ENCODE measurements around the gene NELFCD. TPM values are rescaled to one million over a fixed set of nuclear protein-coding genes. Genes with fewer than 3 reads are reported as not detected.
"Not testable (repeated sequence)": the region's sequence is repeated elsewhere in the genome, so short reads cannot be mapped to it uniquely, and the experiment has no call there.

Gene NELFCD
- 71.7 and 76.5 TPM in 2 replicates for total RNA-seq

- DNase-seq (ENCODE audit: low read depth, low spot score): peak; percentile 13
These were observed at the start of gene NELFCD for GRCh38 chr20:58980711-58981627. NELFCD (plus strand) TSS chr20:58981256; CDS start chr20:58981310, 54 bp downstream.

DNA sequence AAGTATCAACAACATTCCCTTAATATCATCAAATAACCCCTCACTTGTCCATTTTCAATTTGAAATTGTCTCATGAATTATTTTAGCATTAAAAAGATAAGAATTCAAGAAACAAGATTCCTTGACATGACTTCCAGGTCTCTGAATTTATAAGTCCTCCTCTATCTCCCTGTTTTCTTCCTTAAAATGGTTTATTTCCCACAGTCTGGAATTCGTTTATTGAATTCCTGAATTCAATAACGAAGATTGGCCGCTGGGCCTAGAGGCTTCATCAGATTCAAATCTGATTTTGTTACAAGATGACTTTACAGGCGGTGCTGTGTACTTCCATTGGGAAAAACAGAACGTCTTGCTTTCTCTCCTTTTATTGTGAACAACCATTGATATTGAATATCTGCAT is 48.9 kb upstream of the NELFCD start:
- no peak for DNase-seq (ENCODE audit: low read depth, low spot score)

DNA sequence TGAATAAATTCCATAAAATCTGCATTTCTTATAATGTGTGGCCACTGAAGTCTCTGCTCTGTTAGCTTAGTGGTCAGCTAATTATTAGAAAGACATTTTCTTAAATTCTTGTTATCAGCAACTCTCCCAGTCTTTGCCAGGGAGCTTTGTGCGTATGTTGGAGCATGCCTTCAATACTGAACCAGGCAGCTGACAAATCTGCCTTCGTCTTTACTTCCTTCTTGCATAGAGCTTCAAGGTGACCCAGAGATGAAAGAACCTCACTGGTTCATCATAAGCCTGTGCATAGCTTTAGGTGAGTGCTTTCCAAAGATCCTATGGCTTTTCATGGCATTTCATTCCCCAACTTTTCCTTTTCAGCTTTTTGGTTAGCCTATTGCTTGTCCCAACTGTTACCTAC is 43.0 kb upstream of the NELFCD start:
- no peak for DNase-seq (ENCODE audit: low read depth, low spot score)

GRCh38 chr20:58938541-58938940 is 42.5 kb upstream of the NELFCD start:
- DNase-seq (ENCODE audit: low read depth, low spot score): no peak

DNA sequence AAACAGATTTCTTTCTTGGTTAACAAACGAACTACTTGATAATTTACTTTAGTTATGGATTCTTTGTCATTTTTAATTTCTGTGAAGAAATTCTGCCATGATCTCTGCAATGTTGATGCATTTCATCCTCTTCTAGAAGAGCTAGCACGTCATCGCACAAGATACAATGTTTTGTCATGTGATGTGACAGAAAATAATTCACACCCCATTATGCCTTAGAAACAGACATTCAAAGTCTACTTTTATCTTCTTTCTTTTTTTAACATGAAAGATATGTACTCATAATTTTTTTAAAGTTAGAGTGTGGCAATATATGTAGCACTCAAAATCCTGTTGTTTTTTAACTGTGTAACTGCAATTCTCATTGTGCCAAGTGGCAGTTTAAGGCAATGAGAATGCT is 39.6 kb upstream of the NELFCD start:
- DNase-seq (ENCODE audit: low read depth, low spot score): no peak

DNA sequence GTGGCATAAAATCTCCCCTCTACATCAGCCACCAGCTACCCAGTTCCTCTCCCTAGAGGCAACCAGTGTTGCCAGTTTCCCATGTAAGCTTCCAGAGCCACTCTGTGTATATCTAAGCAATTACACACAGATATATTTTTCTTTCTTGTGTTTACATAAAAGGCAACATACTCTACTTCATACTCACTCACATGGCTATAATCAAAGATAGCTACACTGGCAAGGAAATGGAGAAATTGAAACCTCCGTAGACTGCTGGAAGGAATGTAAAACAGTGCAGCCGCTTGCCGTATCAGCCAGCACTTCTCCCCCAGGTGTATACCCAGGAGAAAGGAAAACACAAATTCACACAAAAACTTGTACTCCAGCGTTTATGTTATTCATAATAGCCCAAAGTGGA is 38.5 kb upstream of the NELFCD start:
- no peak for DNase-seq (ENCODE audit: low read depth, low spot score)

DNA sequence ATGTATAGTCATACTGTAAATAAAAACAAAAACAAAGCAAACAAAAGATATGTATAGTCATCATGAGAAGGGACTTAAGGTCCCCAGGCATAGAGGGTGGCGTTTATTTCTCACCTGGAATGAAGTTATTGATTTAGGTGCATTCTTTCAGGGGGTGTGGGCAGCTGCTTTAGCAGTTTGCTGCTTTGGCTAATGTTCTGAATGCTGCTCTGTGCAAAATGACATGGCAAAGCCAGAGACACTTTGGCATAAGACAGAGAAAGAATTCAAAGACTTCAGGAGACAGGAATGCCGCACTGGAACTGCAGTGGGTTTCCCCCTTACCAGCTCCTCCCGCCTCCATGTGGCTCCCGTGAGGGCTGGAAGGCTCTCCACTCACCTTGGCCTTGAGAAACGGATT is 36.4 kb upstream of the NELFCD start:
- DNase-seq (ENCODE audit: low read depth, low spot score): no peak

DNA sequence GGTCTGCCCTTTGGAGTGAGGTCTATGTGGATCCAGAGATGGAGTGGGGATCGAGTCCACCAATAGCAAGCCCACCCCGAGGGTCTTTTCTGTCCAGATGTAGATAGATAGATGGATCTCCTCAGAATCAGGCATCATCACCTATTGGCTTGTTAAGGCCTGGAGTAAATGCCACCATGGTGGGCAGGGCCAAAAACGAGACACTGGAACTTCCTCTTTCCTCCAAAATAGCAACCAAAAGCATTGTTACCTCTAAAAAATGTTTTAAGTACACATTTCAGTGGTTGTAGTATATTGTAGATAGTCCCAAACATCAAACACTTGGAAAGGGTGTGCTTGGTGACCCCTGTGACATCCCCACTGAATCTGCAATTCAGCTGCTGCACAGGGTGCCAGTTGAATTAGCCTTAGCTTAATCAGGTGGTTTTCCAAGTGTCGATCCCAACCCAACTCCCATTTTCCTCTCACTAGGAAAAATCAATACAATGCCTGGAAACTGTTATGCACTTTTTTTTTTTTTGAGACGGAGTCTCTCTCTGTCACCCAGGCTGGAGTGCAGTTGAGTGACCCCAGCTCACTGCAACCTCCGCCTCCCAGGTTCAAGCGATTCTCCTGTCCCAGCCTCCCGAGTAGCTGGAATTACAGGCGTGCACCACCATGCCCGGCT is 35.0 kb upstream of the NELFCD start:
- no peak for DNase-seq (ENCODE audit: low read depth, low spot score)

GRCh38 chr20:58947797-58948388 is 33.2 kb upstream of the NELFCD start:
- DNase-seq (ENCODE audit: low read depth, low spot score): not testable (repeated sequence)

GRCh38 chr20:58950603-58951002 is 30.5 kb upstream of the NELFCD start:
- DNase-seq (ENCODE audit: low read depth, low spot score): no peak

DNA sequence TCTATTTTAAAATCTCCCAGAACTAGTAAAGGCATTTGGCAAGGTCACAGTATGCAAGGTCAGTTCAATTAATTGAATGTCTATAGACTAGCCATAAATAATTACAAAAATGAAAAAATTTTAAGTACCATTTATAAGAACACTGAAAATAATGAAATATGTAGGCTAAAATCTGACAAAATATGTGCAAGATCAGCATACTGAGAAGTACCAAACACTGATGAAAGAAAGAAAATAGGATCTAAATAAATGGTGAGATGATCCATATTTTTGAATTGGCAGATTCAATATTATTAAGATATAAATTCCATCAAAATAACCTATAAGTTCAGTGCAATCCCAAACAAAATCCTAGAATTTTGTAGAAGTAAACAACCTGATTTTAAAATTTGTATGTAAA is 28.0 kb upstream of the NELFCD start:
- DNase-seq (ENCODE audit: low read depth, low spot score): no peak

DNA sequence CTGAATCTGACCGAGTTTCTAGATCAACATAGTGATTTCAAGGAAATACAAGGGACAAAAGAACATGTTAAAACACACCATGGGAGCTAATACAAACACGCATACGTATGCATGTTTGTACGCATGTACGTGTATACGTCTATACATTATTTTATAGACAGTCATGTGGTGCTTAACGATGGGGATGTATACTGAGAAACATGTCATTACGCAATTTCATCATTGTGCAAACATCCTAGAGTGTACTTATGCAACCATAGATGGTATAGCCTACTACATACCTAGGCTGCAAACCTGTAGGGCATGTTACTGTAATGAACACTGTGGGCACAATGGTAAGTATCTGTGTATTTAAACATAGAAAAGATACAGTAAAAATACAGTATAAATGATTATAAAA is 25.0 kb upstream of the NELFCD start:
- no peak for DNase-seq (ENCODE audit: low read depth, low spot score)

DNA sequence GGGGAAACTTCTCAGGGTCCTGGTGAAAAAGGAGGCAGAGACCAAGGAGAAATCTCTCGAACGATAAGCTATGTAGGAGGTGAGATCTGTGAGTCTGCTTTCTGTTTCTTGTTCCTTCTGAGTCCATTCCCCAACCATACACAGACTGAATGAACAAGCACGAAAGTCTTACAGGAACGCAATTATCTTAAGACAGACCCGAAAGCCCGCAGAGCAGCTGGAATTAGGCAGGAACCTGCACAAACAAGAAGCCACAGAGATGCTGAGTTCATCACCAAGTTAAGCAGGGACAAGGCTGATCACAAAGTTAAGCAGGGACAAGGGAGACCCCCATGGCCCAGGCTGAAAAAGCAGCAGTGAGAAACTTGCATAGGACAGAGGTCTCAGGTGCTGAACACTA is 21.4 kb upstream of the NELFCD start:
- no peak for DNase-seq (ENCODE audit: low read depth, low spot score)

- DNase-seq (ENCODE audit: low read depth, low spot score): no peak
These were observed 17.9 kb upstream of the NELFCD start for GRCh38 chr20:58963060-58963584.

- DNase-seq (ENCODE audit: low read depth, low spot score): not testable (repeated sequence)
These were observed 17.1 kb upstream of the NELFCD start for GRCh38 chr20:58963922-58964321.

DNA sequence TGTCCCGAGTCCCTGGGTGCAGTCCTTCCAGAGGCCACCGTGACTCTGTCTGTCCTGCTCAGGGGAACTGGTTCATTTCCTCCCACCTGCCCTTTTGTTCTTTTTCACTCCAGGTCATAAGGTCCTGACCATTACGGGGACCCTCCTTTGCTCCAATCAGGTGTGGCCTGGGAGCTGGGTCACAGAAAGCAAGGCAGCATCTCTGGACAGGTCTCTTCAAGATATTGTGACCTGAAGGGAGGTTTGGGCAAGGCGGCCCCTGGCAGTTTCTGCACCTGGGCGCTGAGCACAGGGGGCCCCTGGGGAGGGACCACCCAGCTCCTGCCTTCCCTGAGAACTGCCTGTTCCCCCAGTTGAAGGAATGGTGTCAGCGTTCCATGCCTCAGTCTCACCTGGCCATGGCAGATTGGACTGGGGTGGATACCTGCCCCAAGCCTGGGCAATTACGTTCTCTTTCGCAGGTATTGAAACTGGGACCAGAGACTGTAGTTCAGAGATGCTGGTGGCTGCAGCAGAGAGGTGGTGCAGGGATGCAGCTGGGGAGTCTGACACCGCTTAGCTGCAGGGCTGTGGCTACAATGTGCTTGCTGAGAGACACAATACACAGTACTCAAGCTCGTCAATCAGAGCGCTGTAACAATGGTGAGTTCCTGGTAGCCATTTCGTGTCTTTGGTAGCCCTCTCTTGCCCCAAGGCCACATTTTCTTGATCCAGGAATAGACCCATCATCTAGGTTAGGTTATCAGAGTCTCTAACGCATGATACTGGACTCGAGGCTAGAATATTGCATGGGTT is 15.6 kb upstream of the NELFCD start:
- no peak for DNase-seq (ENCODE audit: low read depth, low spot score)

GRCh38 chr20:58967652-58968429 is 13.2 kb upstream of the NELFCD start:
- no peak for DNase-seq (ENCODE audit: low read depth, low spot score)

DNA sequence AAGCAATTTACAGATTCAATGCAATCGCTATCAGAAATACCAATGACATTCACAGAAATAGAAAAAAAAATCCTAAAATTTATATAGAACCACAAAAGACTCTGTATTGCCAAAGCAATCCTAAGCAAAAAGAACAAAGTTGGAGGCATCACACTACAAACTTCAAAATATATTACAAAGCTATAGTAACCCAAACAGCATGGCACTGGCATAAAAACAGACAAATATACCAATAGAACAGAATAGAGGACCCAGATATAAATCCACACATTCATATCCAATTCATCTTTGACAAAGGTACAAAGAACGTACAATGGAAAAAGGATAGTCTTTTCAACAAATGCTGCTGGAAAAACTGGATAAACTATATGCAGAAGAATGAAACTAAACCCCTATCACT is 11.6 kb upstream of the NELFCD start:
- DNase-seq (ENCODE audit: low read depth, low spot score): no peak

DNA sequence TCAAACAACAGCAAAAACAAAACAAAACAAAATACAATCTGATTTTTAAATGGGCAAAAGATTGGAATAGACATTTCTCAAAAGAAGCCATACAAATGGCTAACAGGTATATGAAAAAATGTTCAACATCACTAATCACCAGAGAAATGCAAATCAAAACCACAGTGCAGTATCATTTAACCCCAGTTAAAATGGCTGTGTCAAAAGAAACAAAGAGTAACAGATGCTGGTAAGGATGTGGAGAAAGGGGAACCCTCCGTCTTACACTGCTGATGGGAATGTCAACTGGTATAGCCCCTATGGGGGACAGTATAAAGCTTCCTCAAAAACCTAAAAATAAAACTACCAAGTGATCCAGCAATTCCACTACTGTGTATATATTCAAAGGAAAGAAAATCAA is 10.9 kb upstream of the NELFCD start:
- DNase-seq (ENCODE audit: low read depth, low spot score): no peak

GRCh38 chr20:58971429-58971828 is 9.6 kb upstream of the NELFCD start:
- DNase-seq (ENCODE audit: low read depth, low spot score): no peak

DNA sequence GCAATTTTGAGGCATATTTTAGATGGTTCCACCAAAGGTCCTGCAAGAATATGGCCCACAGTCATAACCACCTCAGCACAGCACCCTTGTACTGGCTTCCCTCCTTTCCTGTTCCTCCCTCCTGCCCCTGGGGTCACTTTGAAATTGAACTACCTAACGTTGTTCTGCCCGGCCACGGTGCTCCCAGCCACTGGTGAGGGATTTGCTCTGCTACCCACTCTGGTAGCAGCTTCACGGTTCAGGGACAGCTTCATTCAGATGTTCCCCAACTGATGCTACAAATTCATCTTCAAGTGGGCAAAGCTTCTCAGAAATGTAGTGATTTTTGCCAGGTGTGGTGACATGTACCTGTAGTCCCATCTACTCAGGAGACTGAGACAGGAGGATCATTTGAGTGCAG is 7.9 kb upstream of the NELFCD start:
- DNase-seq (ENCODE audit: low read depth, low spot score): no peak
